SJCRH30 (cell line): Measurements from ENCODE around the gene ZFYVE28. TPM values are rescaled to one million over a fixed set of nuclear protein-coding genes. Genes with fewer than 3 reads are reported as not detected.

Experiments
- DNase-seq, 2 experiments: peaks; one replicate each; pipeline ENCODE4 v3.0.0-alpha.2; 2015 to 2020
- H3K27ac ChIP-seq: fragments of 250-450 bp; sonication (Bioruptor Pico); 2 replicates; pipeline ENCODE4 v1.5.1; 2020; ENCODE audit warnings: mild to moderate bottlenecking, moderate library complexity
- H3K27me3 ChIP-seq: fragments of 250-450 bp; sonication (Bioruptor Pico); 2 replicates; pipeline ENCODE4 v1.5.1; 2020; ENCODE audit warnings: mild to moderate bottlenecking, moderate library complexity
- H3K36me3 ChIP-seq: fragments of 250-450 bp; sonication (Bioruptor Pico); 2 replicates; pipeline ENCODE4 v1.5.1; 2020; ENCODE audit warnings: mild to moderate bottlenecking, moderate library complexity
- H3K4me1 ChIP-seq: fragments of 250-450 bp; sonication (Bioruptor Pico); 2 replicates; pipeline ENCODE4 v1.5.1; 2020; ENCODE audit warnings: mild to moderate bottlenecking, moderate library complexity
- H3K4me3 ChIP-seq: fragments of 250-450 bp; sonication (Bioruptor Pico); 2 replicates; pipeline ENCODE4 v1.5.1; 2020; ENCODE audit warnings: mild to moderate bottlenecking, moderate library complexity
- H3K9me3 ChIP-seq: fragments of 250-450 bp; sonication (Bioruptor Pico); replicated peaks from 2 replicates; pipeline ENCODE4 v1.5.1; 2020; ENCODE audit warnings: mild to moderate bottlenecking, moderate library complexity
- total RNA-seq: library from RNA; depleted of rRNA; stranded (reverse); fragments of >200 nt; shearing (Covaris generic); gene quantifications from 2 replicates; pipeline ENCODE4 v1.2.3, GENCODE V29; 2014

The ZFYVE28 gene
- total RNA-seq, 1 experiment from 2014 or later: not detected

DNA sequence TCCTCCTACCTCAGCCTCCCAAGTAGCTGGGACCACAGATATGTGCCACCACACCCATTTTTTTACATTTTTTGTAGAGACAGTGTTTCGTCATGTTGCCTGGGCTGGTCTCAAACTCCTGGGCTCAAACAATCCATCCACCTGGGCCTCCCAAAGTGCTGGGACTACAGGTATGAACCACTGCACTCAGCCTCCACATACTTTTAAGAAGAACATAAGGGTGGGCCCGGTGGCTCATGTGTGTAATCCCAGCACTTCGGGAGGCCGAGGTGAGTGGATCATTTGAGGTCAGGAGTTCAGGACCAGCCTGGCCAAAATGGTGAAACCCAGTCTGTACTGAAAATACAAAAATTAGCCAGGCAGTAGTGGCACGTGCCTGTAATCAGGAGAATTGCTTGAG is 105.1 kb downstream of the ZFYVE28 start:
- no peaks in the 10 kb centered on the region for H3K9me3 ChIP-seq
- no peaks in the 10 kb centered on the region for H3K27me3 ChIP-seq
- no peak for DNase-seq
- H3K36me3 ChIP-seq: no peaks in the 10 kb centered on the region
- H3K4me3 ChIP-seq: no peak overlapping the region
- H3K4me1 ChIP-seq: no peaks in the 10 kb centered on the region
- H3K27ac ChIP-seq: no peak overlapping the region

DNA sequence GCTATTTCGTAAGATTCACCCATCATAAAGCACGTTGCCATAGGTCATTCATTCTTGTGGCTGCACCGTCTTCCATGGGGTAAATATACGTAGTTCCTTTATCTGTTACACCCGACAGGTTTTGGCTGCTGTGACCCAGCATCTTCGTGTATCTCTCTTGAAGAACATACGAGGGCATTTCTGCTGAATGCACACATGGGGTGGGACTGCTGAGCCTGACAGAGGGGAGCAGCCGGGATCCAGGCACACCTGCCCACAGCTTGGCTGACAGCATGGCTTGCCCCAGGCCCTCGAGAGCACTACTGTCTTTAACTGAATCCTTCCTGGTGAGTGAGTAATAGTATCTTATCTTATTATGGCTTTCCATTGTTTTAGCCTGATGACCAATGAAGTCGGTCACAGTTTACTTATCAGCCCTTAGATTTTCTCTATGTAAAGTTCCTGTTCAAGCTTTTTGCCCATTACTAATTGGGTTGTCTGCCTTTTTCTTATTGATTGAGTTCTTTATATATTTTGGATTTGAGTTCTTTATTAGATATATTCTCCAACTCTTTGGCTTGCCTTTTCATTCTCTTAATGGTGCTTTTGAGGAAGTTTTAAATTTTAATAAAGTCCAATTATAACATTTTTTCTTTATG is 111.6 kb downstream of the ZFYVE28 start:
- Histone ChIP-seq H3K27ac (no peak overlapping the region), H3K4me3 (no peak overlapping the region), H3K4me1 (no peaks in the 10 kb centered on the region), H3K36me3 (no peaks in the 10 kb centered on the region), H3K9me3 (no peaks in the 10 kb centered on the region), H3K27me3 (no peaks in the 10 kb centered on the region)
- DNase-seq: no peak

DNA sequence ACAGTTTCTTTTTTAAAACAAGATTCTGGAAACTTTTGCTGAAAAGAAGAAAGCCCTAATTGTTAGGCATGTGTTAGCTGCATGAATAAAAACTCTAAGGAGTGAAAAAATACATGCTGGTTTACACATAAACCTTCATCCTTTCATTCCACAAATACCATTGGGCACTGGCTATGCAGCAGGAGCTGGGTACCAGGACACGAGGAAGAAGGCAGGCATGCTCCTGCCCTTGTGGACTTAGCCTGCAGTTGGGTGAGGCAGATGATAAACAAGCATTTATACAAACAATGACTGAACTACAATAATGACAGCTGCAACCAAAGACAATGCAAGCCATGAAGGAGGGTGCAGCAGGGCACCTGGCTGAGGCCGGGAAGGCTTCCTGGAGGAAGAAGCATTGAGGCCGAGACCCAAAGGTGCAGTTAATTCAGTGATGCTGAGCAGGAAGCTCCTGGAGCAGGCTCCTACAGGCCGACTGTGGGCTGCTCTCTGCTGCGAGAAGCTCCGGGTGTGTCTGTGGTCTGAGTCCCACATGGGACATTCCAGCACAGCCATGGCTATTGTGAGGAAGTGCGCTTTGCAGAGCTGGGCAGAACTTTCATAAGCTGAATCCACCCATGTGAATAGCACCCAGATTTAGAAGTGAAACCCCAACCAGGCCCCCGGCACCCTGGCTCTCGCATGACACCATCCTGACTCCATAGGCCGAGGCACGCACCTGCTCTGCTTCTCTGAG is 112.5 kb downstream of the ZFYVE28 start:
- no peaks in the 10 kb centered on the region for H3K9me3 ChIP-seq
- no peaks in the 10 kb centered on the region for H3K4me1 ChIP-seq
- DNase-seq: no peak
- H3K36me3 ChIP-seq: no peaks in the 10 kb centered on the region
- no peaks in the 10 kb centered on the region for H3K27me3 ChIP-seq
- no peak overlapping the region for H3K4me3 ChIP-seq
- H3K27ac ChIP-seq: no peak overlapping the region

DNA sequence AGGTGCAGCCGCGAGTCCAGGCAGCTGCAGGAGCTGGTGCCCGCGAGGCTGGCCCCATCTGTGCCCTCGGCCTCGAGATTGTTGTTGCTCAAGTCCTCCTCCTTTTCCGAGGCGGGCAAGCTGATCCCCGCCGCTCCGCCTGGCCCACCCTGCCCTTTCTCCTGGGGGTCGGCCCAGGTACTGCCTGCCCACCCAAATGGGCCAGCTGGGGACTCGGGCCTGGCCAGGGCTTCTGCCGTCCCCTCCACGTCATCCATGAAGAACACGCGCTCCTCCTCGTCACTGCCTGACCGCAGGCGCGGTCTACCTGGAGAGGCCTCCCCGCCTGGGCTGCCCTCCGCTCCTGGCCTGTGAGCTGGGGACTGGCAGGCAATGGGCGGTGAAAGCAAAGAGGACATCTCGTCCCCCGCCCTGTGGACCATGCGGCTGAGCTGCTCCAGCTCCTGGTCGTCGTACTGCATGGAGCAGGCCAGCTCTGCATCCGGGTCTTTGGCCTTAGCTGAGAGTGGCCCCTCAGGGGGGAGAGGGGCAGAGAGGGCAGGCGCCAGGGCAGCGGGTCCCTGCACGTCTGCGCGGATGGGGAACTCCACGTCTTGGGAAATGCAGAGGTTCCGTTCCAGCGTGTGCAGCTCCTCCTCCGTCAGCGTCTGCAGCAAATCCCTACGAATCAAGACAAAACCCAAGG is 113.4 kb downstream of the ZFYVE28 start:
- no peaks in the 10 kb centered on the region for H3K36me3 ChIP-seq
- H3K27ac ChIP-seq: no peak overlapping the region
- no peaks in the 10 kb centered on the region for H3K4me1 ChIP-seq
- H3K9me3 ChIP-seq: no peaks in the 10 kb centered on the region
- H3K4me3 ChIP-seq: no peak overlapping the region
- DNase-seq: no peak
- no peaks in the 10 kb centered on the region for H3K27me3 ChIP-seq

DNA sequence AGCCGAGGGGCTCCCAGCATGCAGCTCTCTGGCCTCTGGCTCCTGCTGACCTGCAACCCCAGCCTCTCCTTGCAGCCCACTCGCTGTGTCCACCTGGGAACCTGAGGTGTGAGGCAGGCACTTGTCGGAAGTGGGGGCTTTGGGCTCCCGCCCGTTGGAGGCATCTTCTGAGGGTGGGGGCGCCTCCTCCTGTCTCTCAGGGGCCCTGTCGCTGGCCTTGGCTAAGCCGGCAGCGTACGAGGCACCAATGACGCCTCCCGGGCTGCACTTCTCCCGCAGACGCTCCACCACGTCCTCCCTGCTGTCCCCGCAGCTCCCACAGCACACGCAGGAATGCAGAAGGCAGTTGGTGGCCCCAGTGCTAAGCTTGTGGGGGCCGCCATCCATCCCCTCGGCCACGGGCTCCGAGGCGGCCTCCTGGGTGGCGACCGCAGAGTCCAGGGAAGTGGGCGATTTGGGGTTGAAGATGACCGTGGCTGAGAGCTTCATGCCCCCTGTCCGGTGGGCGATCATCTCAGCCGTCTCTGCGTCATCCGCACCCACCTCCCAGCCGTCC is 114.0 kb downstream of the ZFYVE28 start:
- no peaks in the 10 kb centered on the region for H3K4me1 ChIP-seq
- H3K9me3 ChIP-seq: no peaks in the 10 kb centered on the region
- no peak overlapping the region for H3K27ac ChIP-seq
- no peak for DNase-seq
- no peaks in the 10 kb centered on the region for H3K36me3 ChIP-seq
- no peaks in the 10 kb centered on the region for H3K27me3 ChIP-seq
- no peak overlapping the region for H3K4me3 ChIP-seq

DNA sequence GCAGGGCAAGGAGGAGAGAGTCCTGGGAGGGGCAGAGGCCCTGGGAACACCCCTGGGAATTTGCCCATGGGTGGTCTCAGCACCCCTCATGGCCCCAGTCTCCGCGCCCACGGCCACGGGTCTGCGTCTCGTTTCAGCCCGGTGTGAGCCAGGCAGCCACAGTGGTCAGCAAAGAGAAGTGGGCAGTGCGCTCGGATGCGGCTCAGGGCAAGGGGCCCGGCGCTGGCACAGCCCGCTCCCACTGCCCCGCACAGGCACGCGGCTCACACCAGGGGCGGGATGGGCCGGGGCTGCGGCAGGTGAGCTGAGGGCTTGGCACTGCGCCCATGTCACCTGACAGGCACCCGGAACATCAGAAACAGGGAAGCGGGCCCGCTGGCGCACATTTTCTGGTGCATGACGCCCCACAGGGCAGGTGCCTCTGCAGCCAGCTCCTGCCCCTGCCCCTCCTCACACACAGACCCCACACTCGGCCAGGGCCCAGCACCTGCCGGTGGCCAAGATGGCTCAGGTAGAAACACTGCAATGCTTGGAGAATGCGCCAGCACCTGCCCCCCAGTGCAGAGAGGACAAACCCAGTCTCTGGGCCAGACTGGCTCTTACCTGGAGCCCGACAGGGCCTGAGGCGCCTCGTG is 114.6 kb downstream of the ZFYVE28 start:
- Histone ChIP-seq H3K27me3 (no peaks in the 10 kb centered on the region), H3K4me3 (no peak overlapping the region), H3K36me3 (no peaks in the 10 kb centered on the region), H3K27ac (no peak overlapping the region), H3K9me3 (no peaks in the 10 kb centered on the region), H3K4me1 (no peaks in the 10 kb centered on the region)
- no peak for DNase-seq

DNA sequence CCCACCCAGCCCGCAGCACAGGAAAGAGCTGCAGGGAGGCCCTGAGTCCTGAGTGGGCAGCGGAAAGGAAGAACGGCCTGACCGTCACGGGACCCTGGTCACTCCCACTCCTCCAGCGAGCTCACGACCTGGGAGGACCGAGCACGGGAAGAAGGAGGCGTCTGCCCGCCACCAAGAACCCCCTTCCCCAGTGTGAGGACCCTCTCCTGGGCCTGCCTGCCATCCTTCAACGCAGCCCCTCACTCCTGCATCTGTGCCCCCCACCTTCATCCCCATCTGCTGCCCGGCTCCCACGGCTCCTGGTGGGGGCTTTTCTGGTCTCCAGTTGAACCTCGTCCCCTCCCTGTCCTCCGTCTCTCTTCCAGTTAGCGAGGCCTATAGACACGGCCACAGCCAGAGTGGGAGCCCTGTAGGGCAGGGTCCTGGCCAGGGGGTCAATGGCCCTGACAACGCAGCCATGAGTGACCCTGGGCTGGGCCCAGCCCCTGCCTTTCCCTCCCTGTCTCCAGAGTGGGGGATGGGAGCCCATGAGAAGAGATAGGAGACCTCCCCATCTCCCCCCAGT is 115.2 kb downstream of the ZFYVE28 start:
- Histone ChIP-seq H3K27ac (no peak overlapping the region), H3K36me3 (no peaks in the 10 kb centered on the region), H3K4me3 (no peak overlapping the region), H3K9me3 (no peaks in the 10 kb centered on the region), H3K4me1 (no peaks in the 10 kb centered on the region), H3K27me3 (no peaks in the 10 kb centered on the region)
- no peak for DNase-seq

DNA sequence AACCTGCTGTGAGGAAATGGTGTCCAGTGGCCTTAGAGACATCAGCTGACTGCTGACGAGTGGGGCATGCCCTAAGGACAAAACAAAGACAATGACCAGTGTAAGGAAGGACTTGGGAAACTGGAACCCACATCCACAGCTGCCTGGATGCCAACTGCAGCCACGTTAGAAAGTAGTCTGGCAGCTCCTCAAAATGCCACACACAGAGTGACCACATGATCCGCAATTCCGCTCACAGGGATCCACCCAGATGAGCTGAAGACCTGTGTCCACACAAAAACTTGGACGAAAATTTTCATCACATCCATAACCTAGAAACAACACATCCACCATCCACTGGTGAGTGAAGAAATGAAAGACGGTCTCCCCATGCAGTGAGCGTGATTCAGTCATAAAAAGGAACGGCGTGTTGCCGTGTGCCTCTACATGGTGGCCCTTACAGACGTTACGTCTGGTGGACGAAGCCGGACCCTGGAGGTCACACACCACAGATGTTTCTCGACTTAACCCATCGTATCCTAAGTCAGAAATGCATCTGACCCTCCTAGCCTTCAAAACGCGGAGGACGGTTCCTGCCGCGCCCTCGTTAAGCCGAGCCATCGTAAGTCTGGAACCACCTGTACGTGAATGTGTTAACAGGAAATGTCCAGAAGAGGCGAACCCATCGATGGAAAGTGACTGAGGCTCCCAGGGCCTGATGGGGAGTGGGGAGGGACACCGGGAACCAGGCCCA is 115.9 kb downstream of the ZFYVE28 start:
- H3K36me3 ChIP-seq: no peaks in the 10 kb centered on the region
- no peak overlapping the region for H3K4me3 ChIP-seq
- H3K9me3 ChIP-seq: no peaks in the 10 kb centered on the region
- DNase-seq: no peak
- H3K4me1 ChIP-seq: no peaks in the 10 kb centered on the region
- no peaks in the 10 kb centered on the region for H3K27me3 ChIP-seq
- no peak overlapping the region for H3K27ac ChIP-seq

DNA sequence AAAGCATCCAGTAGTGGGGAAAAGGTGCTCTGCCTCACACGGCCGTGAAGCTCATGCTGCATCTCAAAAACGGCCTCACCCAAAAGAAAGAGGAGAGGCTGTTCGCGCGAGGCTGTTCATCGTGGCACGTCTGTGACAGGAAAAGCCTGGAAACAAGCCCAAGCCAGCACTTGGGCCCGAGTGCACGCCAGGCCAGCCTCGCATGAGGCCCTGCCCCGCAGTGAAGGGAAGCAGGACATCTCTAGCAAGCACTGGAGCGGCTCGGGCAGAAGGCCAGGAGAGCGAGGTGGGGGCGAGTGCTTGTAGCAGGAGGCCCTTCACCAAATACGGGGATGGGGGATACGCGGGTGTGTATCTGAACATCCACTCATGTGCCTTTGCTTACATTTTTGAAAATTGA is 116.6 kb downstream of the ZFYVE28 start:
- Histone ChIP-seq H3K4me3 (no peak overlapping the region), H3K27ac (no peak overlapping the region), H3K27me3 (no peaks in the 10 kb centered on the region), H3K9me3 (no peaks in the 10 kb centered on the region), H3K4me1 (no peaks in the 10 kb centered on the region), H3K36me3 (no peaks in the 10 kb centered on the region)
- DNase-seq: no peak

DNA sequence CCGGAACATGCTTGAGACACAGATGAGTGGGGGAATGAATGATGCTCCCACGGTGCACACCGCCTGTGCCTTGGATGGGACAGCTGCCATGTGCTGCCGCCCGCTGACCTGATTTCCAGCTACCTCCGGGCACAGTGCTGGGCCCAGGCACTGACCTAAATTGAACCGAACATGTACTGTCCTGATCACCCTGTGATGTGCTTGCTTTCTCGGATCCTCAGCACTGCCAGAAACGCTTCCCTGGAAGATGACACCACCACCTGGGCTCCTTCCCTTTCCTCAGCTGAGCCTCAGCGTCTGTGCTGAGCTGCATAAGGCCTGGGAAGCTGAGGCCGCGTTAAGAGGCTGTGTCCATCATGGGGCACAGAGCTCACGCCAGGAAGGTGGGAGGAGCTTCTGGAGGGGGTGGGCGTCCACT is 117.2 kb downstream of the ZFYVE28 start:
- no peak overlapping the region for H3K27ac ChIP-seq
- no peak for DNase-seq
- H3K27me3 ChIP-seq: no peaks in the 10 kb centered on the region
- H3K4me1 ChIP-seq: no peaks in the 10 kb centered on the region
- H3K9me3 ChIP-seq: no peaks in the 10 kb centered on the region
- no peak overlapping the region for H3K4me3 ChIP-seq
- no peaks in the 10 kb centered on the region for H3K36me3 ChIP-seq

DNA sequence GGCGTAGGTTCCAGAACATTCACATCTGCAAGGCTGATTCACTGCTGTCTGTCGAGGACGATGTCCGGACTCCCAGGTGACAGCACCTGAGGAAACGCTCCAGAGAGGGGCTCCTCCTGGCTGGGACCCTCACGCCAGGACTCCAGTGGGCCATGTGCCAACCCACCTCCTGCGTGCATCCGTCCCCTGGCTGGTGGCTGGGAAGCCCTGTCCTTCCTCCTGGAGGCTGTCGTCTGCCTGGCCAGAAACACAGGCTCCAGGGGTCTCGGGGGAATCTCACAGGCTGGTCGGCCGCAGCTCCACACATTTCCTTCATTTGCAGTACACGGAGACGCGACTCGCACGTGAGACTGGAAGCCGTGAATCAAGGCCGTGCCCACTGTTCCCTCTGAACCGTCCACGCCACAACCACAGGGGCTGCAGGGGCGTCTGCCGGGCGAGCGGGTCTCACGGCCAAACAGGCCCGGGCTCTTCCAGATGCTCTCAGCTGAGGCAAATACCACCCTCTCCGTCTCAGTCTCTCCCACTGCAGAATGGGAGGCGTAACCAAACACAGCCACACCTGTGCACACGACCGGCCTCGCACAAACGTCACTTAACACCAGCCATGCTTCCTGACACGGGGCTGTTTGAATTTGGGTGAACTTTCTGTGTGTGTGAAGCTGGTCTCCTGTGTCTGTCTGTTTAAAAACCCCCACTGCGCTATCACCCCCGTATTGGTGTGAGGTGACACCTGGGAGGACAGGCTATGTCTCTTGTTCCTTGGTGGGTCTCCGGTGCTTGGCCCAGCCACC is 117.8 kb downstream of the ZFYVE28 start:
- no peaks in the 10 kb centered on the region for H3K36me3 ChIP-seq
- no peak for DNase-seq
- no peak overlapping the region for H3K27ac ChIP-seq
- H3K9me3 ChIP-seq: no peaks in the 10 kb centered on the region
- no peak overlapping the region for H3K4me3 ChIP-seq
- no peaks in the 10 kb centered on the region for H3K27me3 ChIP-seq
- no peaks in the 10 kb centered on the region for H3K4me1 ChIP-seq

DNA sequence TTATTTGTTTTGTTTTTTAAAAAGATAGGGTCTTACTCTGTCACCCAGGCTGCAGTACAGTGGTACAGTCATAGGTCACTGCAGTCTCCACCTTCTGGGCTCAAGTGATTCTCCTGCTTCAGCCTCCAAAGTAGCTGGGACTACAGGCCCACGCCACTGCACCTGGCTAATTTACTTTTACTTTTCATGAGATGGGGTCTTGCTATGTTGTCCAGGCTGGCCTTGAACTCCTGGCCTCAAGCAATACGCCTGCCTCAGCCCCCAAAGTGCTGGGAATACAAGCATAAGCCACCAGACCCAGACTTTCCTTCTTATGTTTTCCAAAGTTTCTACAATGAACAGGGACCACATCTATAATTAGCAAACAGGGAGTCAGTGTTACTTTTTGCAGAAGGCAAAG is 118.7 kb downstream of the ZFYVE28 start:
- no peaks in the 10 kb centered on the region for H3K27me3 ChIP-seq
- H3K4me3 ChIP-seq: no peak overlapping the region
- H3K9me3 ChIP-seq: no peaks in the 10 kb centered on the region
- no peaks in the 10 kb centered on the region for H3K4me1 ChIP-seq
- H3K36me3 ChIP-seq: no peaks in the 10 kb centered on the region
- no peak for DNase-seq
- H3K27ac ChIP-seq: no peak overlapping the region

DNA sequence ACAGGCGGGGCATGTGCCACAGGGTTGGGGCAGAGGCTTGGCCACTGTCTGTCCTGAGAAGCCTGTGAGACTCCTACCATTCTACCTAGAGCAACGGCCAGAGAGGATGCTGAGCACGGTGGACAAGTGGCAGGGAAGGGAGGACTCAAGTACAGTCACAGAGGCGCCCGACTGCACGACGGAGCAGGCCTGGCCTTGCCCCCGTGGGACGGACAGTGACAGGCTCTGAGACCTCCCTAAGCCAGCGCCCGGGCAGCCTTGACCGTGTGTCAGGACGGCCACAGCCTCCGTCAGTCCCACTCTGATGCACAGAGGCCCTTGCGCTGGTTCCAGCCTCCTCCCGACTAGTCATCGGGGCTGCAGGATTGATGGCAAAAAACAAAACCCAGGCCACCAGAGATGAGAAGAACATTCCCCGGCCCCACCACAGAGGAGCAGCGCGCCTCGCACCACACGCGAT is 119.9 kb downstream of the ZFYVE28 start:
- Histone ChIP-seq H3K27me3 (no peaks in the 10 kb centered on the region), H3K4me1 (no peaks in the 10 kb centered on the region), H3K4me3 (no peak overlapping the region), H3K27ac (no peak overlapping the region), H3K36me3 (no peaks in the 10 kb centered on the region), H3K9me3 (no peaks in the 10 kb centered on the region)
- no peak for DNase-seq
